Umbilical cord (tissue), 2 donors: ENCODE results near the gene CLEC2B. TPM values are rescaled to one million over a fixed set of nuclear protein-coding genes. Genes with fewer than 3 reads are reported as not detected.

Source experiments
- DNase-seq: peaks from one replicate; pipeline ENCODE4 v3.0.0-alpha.2; 2015; ENCODE audit warnings: low spot score
- total RNA-seq: library from RNA; depleted of rRNA; stranded (reverse); fragments of >200 nt; gene quantifications from one replicate; pipeline ENCODE4 v1.2.3, GENCODE V29; 2014; ENCODE audit warnings: low replicate concordance; ENCODE audit not compliant: insufficient read depth

CLEC2B gene
- total RNA-seq, 1 donor from 2014 or later: 7.0 TPM

GRCh38 chr12:9809866-9810265 lies 59.3 kb downstream of the CLEC2B start:
- no peak for DNase-seq

GRCh38 chr12:9809338-9809737 lies 59.8 kb downstream of the CLEC2B start:
- DNase-seq: no peak

GRCh38 chr12:9808504-9808903 lies 60.6 kb downstream of the CLEC2B start:
- no peak for DNase-seq

GRCh38 chr12:9806714-9807113 lies 62.4 kb downstream of the CLEC2B start:
- no peak for DNase-seq

GRCh38 chr12:9805883-9806282 lies 63.3 kb downstream of the CLEC2B start:
- no peak for DNase-seq

Other genes with a start within 250 kb of the CLEC2B start
- gene CLEC2D, start 199.6 kb downstream of the CLEC2B start, total RNA-seq: 24.6 TPM
- gene CLECL1, start 136.3 kb downstream of the CLEC2B start, total RNA-seq: 2.4 TPM
- 5.1 TPM for gene CD69, start 108.5 kb downstream of the CLEC2B start, total RNA-seq
- gene KLRF1, start 41.9 kb downstream of the CLEC2B start, total RNA-seq: 1.9 TPM
- gene KLRF2, start 12.1 kb upstream of the CLEC2B start, total RNA-seq: not detected
- gene CLEC2A, start 63.0 kb upstream of the CLEC2B start, total RNA-seq: not detected
- 18.1 TPM for gene CLEC12A, start 102.1 kb upstream of the CLEC2B start, total RNA-seq
- 9.4 TPM for gene CLEC1B, start 129.8 kb upstream of the CLEC2B start, total RNA-seq
- 7.9 TPM for gene CLEC12B, start 141.3 kb upstream of the CLEC2B start, total RNA-seq
- gene CLEC9A, start 161.3 kb upstream of the CLEC2B start, total RNA-seq: 36.4 TPM
- gene CLEC1A, start 229.6 kb upstream of the CLEC2B start, total RNA-seq: 3.1 TPM